Raji (cell line): ENCODE results near the gene TBC1D9.

Experiments
- POLR2A ChIP-seq: IDR thresholded peaks from 2 replicates; pipeline ENCODE4 v1.6.1; 2011; ENCODE audit warnings: low read depth, low read length, control low read depth; ENCODE audit not compliant: insufficient read depth

Gene TBC1D9

GRCh38 chr4:140764785-140765392, 8.7 kb upstream of the TBC1D9 start:
- no peak for TF ChIP-seq POLR2A

DNA sequence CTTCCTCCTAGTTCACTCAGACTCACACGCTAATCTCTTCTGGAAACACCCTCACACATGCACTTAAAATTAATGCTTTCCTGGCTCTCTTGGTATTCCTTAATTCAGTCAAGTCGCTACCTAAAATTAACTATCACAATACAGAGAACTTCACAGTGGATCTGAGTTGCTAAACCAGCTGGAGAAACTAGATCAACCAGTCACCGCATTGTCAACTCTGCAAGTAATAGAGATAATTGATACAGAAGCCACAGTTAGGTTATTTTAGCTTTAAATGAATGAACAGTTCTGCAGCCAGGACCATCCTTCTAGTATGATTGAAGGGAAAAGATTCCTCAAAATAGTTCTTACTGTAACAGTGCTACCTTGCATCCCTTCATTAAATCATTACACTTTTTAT, 6.0 kb upstream of the TBC1D9 start:
- no peak for TF ChIP-seq POLR2A

DNA sequence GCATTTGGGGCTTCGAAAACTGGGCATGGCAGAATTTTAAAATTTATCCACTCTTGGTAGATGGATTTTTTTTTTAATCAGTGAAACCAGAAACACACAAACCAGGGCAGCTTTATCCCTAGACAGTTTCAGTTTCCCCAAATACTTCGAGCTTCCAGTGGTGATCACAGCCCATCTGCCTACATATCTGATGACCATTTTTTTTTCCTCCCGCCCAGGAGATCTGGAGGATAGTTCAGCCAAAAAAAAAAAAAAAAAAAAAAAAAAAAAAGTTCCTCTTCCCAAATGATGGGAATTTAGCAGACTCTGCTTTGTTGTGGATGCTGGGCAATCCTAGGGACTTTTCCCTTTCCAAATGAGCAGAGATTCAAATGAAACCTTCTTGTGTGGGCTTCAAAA, 1.0 kb upstream of the TBC1D9 start:
- TF ChIP-seq POLR2A, result no peak

DNA sequence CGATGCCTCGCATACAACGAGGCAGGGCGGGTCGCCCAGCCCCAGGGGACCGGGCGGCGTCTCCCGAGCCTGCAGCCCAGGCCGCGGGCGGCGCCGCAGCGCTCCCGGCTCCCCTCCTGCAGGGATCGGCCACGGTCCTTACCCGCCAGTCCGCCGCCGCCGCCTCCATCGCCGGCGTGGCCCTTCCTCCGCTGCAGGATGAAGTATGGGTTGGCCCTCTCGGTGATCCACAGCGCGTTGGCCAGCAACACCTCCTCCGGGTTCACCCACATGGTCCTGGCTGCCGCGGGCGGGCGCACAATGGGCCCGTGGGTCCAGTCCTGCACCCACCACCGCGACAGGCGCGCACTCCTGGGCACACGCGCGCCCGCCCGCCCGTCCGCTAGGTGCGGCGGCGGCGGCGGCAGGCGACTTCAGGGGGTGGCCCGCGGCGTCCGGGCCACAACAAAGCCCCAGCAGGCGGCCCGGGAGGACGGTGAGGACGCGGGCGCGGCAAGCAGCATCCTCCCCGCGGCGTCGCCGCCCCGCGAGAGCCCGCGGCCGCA, 339 bp downstream of the TBC1D9 start:
- peak; percentile 49 for TF ChIP-seq POLR2A

DNA sequence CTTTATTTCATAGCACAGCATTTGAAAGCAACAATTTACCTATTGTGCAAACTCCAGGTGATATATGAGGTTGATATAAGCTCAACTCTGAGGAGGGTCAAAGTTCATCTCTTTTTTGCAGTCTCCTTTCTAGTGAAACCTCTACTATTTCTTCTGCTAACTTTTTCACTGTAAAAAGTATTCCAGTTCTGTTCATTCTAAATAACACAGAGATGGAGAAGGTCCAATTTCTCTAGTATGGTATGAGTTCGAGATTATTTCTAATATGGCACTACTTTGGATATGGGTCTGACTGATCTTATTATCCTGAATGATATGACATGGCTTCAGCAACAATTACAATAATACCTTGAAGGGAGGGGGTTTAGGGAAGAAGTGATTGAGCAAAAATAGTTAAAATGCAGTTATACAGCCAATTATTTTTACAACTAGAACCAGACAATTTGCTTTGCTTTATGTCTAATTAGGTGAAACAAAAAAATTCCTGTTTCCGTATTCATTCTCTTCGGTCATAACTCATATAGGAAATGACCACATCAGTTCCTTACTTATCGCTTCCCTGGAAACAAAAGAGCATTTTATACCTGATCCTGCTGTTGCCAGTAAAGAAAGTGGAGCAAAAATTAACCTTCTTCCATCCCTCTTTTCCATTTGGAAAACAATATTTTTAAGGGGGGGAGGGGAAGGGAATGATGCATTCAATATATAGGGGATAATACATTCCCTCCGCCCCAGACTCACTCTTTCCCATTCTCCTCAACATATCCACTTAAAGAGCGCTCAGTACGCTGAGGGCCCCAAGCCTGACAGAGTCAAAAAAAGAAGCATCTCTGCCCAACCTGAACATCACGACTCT, 1.0 kb downstream of the TBC1D9 start:
- no peak for TF ChIP-seq POLR2A

DNA sequence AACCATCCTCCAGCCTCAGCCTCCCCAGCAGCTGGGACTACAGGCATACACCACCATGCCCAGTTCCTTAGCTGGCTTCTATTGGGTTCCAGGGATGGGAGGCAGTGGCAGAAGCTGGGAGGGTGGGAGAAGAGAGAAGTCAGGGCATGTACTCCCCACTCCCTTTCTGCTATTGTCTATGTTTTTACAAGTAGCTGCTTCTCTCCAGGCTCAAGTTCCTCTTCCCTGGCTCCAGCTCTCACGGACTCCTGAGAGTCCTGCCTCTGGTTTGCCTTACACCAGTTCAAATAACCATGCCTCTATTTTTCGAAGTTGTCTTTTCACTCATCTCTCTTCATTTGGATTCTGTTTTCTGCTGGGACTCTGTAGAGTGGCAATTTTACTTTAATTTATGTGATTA, 2.9 kb downstream of the TBC1D9 start:
- no peak for TF ChIP-seq POLR2A

DNA sequence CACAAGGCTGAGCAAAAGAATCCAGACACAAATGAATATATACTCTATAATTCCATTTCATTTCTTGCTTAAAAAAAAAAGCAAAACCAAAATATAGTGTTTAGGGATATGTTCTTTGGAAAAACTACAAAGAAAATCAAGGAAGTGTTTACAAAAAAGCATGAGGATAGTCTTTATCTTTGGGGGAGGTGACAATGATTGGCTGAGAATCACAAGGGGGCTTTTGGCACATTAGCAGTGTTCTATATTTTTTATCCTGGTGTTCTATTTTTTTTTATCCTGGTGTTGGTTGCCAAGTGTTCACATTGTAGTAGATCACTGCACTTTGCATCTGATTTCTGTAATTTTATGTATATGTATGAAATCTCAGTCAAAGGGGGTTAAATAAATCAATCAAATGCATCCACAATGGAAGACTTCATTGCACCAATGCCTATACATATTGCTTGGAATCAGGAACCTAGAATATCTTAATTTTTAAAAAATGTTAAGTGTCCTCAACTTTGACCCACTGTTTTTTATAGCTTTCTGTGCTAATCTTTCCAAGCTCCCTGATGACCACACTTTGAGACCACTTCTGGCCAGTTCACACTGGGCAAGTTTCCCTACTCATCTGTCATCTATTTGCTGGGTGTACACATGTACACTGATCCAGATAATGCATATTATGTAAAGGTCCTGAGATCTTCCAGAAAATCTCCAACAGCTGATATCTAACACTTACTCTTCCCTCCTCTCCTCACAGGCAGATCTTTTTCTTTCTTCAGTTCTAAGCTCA, 3.7 kb downstream of the TBC1D9 start:
- no peak for TF ChIP-seq POLR2A

DNA sequence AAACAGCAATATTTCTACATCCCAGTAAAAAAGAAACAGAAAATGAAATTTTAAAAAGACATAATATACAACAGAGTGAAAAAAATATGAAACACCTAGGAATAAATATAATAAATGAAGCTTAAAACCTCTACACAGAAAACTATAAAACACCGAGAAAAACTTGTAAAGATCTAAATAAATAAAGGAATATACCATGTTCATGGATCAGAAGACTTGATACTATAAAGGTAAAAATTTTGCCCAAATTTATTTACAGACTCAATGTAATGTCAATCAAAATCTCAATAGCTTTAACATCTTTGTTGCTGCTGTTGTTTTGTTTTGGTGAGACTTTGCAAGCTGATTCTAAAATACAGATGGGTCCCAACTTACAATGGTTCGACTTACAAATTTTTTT, 5.7 kb downstream of the TBC1D9 start:
- no peak for TF ChIP-seq POLR2A

DNA sequence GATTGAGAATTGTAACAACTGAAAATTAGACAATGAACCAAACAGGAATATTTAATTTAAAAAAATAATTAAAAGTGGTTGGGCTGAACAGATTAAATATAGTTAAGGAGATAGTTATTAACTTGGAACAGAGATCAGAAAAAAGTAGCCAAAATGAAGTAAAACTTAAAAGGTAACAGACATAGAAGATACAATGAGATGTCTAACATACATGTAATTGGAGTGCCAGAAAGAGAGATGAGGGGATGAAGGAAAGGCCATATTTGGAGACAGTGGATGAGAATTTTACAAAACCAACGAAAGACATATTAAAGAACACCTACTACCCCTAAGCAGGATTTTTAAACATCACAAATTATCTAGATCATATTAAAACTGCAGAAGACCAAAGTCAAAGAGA, 8.0 kb downstream of the TBC1D9 start:
- no peak for TF ChIP-seq POLR2A

DNA sequence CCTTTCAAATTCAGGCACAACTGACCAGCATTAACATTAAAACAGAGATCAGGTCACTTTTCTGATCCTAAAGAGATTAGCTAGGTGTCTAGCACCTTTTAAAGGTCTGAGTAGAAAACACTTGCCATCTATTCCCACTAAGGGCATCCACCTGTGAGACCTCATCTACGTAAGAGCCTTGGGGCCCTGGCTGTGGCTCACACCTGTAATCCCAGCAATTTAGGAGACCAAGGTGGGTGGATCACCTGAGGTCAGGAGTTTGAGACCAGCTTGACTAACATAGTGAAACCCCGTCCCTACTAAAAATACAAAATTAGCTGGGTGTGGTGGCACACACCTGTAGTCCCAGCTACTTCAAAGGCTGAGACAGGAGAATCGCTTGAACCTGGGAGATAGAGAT, 11.8 kb downstream of the TBC1D9 start:
- TF ChIP-seq POLR2A, result no peak

GRCh38 chr4:140743194-140743931, 12.8 kb downstream of the TBC1D9 start:
- peak; percentile 35; the same call in 1 of the 2 replicates for TF ChIP-seq POLR2A

DNA sequence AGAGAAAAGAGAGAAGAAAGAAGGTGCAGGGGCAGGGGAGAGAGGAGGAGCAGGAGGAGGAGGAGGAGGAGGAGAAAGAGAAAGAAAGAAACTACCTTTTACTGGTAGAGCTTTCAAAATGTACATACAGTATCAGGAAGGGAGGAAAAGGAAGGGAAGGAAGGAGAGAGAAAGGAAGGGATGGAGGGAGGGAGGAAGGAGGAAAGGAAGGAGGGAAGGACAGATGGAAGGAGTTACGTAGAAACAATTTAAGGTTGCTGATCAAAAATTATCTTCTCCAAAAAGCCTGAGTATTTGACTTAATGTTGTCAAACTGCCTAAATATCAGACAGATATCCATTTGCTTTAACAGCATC, 13.4 kb downstream of the TBC1D9 start:
- no peak for TF ChIP-seq POLR2A

GRCh38 chr4:140740906-140741670, 15.1 kb downstream of the TBC1D9 start:
- TF ChIP-seq POLR2A, result no peak

GRCh38 chr4:140740422-140740821, 15.8 kb downstream of the TBC1D9 start:
- no peak for TF ChIP-seq POLR2A
